HTR-8/SVneo (cell line): Measurements from ENCODE around the gene CROCC2.
"Not testable (repeated sequence)": the region's sequence is repeated elsewhere in the genome, so short reads cannot be mapped to it uniquely, and the experiment has no call there.

ENCODE experiments used
- DNase-seq: peaks from one replicate; pipeline ENCODE4 v3.0.0; 2011; ENCODE audit warnings: low spot score, mixed read lengths; ENCODE audit not compliant: insufficient read length
- FAIRE-seq: peaks from 2 replicates; lab custom pipeline; 2011; peaks lifted over from hg19 to GRCh38; lab: Jason Lieb, UNC

CROCC2 gene

GRCh38 chr2:240963065-240963867 lies 57.1 kb downstream of the CROCC2 start:
- no peak for FAIRE-seq

DNA sequence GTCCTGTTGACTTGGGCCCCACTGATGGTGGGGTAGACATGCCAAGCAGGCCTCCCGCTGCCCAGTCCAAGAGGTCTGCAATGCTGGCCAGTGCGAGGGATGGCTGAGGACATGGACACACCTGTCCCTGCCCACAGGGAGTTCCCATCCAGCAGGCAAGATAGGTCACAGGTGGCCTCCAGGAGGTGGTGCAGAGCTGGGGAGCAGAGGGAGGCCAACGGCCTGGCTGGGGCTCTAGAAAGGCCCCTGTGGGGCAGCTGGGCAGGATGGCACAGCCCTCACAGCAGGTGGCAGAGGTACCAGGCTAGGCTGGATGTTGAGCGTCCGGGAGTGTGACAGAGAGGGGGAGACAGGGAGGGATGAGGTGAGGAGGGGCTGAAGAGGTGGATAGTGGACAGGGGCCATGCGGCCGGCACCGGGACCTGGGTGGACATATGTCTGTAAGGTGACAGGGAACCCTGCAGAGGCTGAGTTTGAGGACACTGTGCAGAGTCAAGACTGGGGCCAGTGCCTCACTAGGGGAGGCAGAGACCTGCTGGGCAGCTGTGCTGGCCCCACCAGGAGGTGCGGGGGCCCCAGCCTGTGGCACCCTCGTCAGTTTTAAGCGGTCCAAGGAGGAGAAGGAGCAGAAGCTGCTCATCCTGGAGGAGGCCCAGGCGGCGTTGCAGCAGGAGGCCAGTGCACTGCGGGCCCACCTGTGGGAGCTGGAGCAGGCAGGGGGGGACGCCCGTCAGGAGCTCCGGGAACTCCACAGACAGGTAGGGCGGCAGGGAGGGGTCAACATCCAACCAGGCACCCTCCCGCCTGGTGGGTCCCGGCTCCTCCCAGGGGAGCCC lies 58.0 kb downstream of the CROCC2 start:
- FAIRE-seq, result no peak

More at GRCh38 chr2:240963065-240963867, 57.1 kb downstream of the CROCC2 start:
- DNase-seq, result no peak

GRCh38 chr2:240964704-240965295 lies 58.7 kb downstream of the CROCC2 start:
- FAIRE-seq (no peak), DNase-seq (no peak)

More for the DNA sequence above, 58.0 kb downstream of the CROCC2 start:
- DNase-seq, result no peak

- FAIRE-seq (no peak), DNase-seq (no peak)
These were observed 59.3 kb downstream of the CROCC2 start for GRCh38 chr2:240965296-240965904.

GRCh38 chr2:240965905-240966456 lies 59.8 kb downstream of the CROCC2 start:
- DNase-seq (no peak), FAIRE-seq (no peak)

- no peak for FAIRE-seq
- no peak for DNase-seq
These were observed 60.3 kb downstream of the CROCC2 start for GRCh38 chr2:240966457-240966905.

GRCh38 chr2:240966906-240967680 lies 61.0 kb downstream of the CROCC2 start:
- no peak for FAIRE-seq
- no peak for DNase-seq

GRCh38 chr2:240967681-240968621 lies 61.8 kb downstream of the CROCC2 start:
- DNase-seq (no peak), FAIRE-seq (no peak)

DNA sequence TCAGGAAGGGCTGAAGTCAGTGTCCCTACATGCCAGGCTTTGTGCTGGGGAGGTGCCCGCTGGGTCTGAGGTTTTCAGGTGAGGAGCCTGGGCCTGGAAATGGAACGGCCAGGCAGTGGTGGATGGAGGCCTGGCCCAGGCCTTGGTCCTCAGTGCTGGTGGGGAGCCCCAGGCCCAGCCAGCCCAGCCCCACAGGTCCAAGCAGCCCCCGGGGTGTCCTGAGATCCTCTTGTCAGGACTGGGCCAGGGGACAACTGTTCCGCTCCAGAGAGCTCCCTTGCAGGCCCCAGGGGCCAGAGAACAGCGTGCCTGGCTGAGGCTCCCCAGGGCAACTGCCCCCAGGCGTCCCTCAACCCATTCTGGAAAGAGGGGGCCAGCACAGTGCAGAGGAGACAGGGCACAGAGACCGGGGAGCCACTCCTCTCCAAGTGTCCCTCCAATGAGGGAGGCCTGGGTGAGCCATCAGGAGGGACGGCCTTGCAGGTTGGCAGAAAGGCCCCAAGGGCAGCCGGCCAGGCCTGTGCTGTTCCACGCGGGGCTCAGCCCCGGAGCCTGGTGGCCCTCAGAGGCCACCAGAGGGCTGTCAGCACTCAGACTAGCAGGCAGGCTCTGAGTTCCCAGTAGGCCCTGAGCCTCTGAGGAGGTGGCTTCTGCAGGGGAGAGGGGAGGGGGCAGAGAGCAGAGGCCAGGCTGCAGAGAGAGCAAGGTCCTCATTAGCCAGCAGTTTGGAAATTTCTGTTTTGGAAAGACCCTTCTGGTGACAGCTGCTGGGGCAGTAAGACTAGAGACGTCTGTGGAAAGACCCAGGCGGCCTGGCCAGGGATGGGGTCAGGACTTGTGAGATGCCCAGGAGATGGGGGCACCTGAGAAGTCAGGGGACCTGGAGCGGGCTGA lies 62.8 kb downstream of the CROCC2 start:
- FAIRE-seq (no peak), DNase-seq (no peak)

- no peak for DNase-seq
- no peak for FAIRE-seq
These were observed 64.0 kb downstream of the CROCC2 start for GRCh38 chr2:240970104-240970503.

- DNase-seq (no peak), FAIRE-seq (no peak)
These were observed 64.7 kb downstream of the CROCC2 start for GRCh38 chr2:240970816-240971215.

DNA sequence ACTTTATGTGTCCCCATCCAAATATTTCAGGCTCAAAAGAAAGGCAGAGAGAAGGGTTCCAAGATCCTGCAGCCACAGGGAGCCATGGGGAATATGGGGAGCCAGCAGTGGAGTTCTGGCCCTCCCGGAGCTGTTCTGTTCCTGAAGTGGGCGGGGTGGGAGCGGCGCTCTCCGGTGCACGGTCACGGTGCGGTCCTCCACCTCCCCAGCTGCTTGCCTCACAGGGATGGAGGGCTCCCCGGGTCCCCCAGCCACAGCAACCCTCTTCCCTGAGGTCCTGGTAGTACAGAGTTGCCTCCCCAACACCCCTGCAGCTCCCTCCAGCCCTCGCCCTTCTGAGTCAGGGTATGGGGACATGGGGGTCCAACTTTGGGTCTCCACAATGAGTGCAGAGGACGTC lies 66.1 kb downstream of the CROCC2 start:
- no peak for DNase-seq

GRCh38 chr2:240972636-240973521 lies 66.7 kb downstream of the CROCC2 start:
- DNase-seq (no peak), FAIRE-seq (no peak)

More for the DNA sequence above, 66.1 kb downstream of the CROCC2 start:
- FAIRE-seq, result no peak

- DNase-seq (no peak), FAIRE-seq (no peak)
These were observed 68.8 kb downstream of the CROCC2 start for GRCh38 chr2:240974771-240975572.

DNA sequence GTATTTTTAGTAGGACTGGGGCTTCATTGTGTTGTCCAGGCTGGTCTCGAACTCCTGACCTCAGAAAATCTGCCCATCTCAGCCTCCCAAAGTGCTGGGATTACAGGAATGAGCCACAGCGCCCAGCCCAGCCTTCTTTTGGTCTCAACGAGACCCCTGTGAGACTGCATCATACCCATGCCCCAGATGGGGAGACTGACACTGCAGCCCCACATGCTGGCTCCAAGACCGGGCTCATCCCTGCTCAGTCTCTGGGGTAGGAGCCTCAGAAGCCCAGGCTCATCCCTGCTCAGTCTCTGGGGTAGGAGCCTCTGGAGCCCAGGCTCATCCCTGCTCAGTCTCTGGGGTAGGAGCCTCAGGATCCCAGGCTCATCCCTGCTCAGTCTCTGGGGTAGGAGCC lies 69.8 kb downstream of the CROCC2 start:
- FAIRE-seq, DNase-seq: not testable (repeated sequence)
